ELR (cell line): Measurements from ENCODE around the gene TFAP2A.

Experiments
- DNase-seq: peaks from one replicate; pipeline ENCODE4 v3.0.0-alpha.2; 2015; ENCODE audit warnings: low read depth

The TFAP2A gene

DNA sequence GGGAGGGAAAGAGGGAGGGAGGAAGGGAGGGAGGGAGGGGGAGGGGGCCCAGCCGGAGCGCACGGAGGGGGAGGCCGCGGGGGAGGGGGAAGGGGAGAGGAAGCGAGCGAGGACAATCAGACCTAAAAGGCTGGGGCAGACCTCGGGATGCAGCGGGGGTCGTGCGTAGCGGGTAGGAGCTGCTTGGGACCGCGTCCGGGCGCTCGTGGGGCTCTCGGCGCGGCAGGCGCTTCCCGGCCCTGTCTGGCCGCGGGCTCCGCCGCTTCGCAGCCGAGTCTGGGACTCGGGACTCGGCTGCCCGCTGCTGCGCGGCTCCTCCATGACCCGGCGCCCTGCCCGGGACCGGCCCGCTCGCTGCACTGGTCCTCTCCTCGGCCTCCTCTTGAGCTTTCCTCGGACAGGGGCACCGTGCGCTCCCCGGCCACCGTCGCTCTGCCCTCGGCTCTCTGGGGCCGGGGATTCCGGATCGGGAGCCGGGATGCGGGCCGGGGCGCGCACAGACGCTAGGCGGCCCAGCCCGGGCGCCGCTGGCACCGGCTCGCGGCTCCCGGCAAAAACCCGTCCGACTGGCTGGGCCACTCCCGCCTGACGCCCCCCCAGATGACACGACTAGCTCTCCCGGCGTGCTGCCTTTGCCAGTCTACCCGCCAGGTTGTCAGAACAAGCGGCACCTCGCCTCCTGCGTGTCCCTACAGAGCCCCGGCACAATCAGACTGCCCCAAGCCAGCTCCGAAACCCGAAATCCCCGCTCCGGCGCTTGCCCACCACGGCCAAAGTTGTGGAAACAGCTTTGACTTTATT, 2.2 kb downstream of the TFAP2A start:
- peak; percentile 62 for DNase-seq

DNA sequence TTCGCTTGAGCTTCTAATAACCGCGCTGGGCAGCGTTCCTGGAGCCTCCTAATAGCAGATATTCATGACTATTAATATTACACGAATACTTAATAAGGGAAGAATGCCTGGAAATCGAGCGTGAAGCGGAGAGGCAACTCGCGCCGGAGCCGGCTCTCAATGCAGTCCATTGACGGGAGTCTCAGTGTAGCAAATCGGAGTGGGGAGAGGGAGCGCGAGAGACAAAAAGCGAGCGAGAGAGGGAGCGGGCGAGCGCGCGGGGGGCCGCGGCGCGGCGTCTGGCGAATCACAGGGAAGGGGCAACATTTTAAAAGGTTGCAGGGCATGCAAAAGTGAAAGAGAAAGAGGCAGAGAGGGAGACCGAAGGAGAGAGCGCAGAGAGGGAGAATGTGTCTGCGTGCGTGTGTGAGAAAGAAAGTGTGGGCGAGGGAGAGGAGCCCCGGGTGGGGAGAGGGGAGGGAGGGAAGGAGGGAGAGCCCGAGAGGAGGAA, 2.9 kb downstream of the TFAP2A start:
- peak; percentile 95 for DNase-seq

DNA sequence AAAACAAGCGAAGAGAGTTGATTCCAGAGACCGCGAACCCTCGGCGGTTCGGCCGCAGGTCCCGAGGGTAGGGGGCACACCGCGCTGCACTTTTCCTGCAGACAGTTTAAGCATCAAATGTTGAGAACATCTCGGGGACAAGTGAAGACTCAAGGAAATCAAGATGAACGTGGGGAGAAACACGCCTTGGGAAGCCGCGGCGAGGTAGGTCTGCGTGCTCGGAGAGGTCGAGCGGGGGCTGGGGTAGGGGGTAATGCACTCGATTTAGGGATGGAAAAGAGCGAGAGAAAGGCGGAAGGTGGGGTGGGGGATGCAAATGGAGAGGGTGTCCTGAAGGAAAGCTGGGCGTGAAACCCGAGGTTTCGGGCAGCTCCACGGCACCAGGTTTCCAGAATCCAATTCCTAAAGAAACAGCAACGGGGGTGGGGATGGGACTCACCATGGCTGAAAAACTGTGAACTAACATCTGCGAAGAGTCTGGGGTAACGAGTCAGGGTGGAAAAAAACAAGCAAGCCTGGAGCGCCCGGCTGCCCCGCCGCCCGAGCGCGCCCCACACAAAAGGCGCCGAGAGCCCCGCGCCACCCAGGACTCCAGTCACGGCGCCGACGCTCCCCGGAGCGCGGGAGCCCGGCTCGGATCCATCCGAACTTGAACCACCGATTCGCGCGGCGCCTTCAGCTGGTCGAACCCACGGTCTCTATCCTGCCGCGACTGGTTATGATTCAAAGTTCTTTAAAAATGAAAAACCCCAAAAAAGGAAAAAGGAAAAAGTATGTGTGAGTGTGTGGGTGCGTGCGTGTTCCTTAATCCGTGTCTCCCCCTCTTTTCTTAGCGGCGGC, 3.5 kb downstream of the TFAP2A start:
- no peak for DNase-seq

DNA sequence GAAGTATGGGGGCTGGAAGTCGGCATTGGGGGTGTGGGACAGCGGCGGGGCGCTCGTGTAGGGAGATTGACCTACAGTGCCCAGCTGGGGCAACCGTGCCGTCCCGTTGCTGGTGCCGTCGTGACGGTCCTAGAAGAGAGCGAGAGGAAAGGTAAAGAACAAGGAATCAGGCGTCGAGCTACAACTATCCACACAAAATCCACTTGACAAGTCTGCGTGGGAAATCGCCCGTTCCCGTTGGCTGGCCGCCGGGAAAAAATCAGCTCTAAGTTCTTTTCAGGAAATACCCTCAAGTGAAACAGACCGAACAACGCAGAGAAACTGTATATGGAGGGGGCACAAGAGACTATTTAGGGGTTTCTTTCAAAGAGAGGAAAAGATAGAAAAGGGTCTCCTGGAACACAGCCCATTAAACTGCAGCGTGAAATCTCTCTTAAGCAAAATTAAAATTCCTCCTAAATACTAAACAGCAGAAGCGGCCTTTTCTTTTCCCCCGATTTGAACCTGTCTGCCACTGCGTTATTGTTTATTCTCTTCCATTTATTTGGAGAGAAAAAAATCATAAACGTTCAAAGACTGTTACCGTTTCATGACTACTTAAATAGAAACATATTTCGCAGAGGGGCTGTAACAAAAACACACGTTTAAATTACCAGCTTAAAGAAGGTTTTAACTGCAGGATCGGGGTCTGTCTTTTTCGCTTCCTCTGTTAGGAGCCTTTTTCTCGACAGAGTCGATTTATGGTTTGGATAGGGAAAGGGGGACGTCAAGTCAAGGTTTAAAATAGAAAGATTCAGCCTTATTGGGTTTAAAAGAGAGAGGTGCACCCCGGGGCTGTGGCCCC, 4.4 kb downstream of the TFAP2A start:
- peak; percentile 46 for DNase-seq

DNA sequence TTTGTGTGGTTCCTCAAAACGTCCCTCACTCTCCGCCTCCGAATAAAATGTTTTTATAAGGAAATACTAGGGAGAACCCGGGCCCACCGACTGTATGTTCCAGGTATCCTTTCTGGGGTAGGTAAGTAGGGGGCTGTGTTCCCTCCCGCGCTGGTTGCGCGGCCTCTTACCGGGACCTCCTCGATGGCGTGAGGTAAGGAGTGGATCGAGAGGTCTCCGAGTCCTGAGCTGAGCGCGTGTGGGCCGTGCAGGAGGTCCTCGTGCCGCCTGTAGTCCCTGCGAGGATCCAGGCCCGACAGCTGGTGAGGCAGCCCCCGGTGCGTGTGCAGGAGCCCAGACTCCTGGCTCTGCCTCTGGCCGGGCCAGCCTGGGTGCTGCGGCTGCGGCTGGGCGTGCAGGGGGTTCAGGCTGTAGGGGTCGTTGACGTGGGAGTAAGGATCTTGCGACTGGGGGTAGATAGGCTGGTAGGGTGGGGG, 5.1 kb downstream of the TFAP2A start:
- DNase-seq, result peak; percentile 53

DNA sequence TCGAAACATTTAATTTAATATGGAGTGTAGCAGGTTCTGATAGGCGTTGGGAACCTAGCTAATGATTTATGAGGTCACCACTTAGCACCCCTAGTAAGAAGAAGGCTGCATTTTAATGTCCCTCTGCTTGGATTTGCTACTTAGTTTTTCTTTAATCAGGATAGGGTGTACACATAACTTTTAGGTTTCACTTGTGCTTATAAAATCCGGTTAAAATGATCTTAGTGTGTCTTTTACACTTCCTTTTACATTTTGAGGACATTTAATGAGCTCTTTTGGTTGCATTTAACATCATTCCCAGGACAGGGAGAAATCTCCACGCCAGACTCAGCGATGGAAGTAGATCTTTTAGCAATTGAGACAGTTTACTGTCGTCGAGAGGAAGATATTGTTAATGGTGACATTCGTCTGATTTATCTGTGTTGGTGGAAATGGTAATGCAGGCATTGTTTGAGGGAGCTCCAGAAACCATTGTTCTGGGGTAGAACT, 5.6 kb downstream of the TFAP2A start:
- peak; percentile 56 for DNase-seq

DNA sequence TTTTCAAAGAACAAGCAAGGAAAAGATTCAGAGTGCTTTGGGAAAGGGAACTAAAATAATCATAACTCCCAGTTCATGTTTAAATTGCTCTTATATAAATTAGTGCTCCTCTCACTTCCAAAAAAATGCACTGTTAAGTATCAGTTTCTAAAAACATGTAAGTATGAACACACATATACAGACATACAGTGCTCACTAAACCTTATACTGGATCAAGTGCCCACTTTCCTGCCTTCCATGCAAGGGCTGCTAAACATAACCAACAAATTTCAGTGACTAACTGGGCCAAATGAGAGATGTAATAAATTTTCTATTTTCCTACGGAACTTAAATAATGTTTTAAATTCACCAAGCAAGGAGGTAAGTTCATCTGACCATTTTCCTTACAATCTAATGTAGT, 6.4 kb downstream of the TFAP2A start:
- DNase-seq, result no peak

DNA sequence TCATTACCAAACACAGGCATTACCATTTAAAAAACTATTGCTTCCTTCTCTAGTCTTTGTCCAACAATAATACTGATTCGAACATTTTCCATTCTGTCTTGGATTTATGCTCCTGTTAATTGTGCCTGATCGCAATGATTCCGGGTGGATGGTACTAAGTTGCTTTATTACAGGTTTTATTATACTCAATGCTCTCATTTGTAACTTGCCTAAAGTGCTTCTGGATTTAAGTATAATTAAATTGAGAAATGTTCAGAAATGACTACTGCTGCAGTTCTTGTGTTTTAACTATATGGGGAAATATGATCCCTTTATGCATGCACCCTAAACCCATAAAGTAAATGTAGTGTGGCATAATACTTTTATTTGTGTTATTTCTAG, 7.2 kb downstream of the TFAP2A start:
- no peak for DNase-seq

DNA sequence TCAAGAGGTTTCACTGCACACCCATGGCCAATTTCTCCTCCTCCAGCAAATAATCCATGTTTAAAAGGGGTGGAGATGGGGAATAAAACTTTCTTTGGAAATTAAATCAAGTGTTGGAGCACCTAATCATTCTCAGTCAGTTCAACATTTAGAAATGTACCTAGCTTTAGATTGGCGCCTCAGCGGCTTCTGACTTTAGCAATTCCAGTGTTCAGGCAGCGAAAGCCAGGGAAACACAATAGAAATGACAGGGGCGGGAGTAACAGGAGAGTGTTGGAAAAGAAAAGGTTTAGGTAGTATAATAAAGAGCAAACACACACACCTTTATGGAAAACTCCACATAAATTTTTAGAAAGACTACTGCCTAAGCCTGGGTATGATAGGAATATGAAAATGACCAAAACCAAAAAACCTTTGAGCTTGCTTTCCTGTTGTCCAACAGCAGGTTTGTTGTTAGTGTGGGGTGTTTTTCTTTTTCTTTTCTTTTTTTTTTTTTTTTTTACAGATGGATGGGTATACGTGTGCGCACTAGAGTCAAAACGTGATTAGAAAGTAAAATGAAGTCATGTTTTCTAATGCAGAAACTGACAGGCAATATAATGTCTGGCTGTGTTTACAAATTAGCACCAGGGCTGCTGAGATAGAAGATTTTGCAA, 7.7 kb downstream of the TFAP2A start:
- DNase-seq, result no peak

DNA sequence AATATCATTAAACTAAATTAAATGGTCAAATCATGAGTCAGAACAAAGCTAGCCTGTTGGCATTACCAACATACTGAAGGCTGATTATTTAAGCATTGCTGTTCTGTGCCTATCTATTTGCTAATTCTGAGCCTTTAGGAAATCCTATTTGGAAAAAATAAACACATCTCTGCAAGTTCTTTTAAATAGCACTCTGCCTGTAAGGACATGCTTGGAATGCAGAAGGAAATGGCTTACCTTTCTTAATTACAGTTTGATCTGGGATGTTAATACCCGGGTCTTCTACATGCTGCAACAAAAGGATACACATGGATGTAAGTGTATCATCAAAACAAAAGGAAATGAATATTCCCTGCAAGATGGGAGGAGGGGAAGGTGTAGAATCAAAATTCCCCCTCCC, 8.3 kb downstream of the TFAP2A start:
- DNase-seq, result peak; percentile 60

DNA sequence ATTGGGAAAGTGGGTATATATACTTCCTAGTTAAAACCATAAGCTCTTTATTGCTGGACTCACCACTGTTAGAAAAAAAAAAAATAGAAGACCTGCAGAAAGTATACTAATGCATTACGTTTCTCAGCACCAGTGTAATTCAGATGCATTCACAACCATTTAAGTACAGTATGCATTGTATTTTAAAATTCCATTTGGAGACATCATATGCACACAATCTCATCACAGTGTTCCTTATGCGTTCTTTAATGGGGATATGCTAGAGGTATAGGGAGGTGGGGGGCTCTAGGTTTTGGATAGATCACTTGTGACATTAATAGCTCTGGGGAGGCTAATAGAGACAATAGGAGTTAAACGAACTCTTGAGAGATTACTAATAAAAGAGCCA, 9.4 kb downstream of the TFAP2A start:
- DNase-seq, result peak; percentile 49

DNA sequence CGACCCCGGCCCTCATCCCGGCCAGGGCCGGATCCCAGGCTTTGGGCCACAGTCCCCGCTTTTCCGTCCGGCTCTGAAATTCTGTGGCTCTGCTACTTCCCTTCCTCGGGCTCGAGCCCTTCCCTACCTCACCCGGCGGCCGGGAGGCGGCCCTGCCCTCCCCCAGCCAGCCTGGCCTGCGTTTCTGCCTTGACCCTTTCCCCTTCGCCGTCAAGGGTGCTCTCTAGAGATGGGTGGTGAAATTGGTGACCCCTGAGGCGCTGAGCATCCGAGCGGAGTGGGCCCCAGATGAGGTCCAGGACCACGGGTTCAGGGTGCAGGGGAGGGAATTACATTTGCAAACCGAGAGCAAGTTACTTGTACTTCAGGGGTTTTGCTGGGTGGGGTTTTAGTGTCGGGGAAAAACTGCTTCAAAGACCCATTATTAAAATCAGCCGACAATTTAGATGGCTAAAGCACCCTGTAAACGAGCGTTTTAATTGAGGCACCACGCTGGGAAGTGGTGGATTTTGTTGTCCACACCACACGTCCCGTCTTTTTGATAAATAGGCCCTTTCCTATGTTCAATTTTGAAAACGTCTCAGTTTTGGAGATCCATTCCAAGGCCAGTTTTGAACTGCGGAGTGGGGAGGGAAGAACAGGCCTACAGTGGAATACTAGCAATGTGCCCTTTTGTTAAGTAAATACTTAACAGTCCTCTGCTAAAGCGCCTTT, 9.9 kb downstream of the TFAP2A start:
- DNase-seq, result peak; percentile 63

DNA sequence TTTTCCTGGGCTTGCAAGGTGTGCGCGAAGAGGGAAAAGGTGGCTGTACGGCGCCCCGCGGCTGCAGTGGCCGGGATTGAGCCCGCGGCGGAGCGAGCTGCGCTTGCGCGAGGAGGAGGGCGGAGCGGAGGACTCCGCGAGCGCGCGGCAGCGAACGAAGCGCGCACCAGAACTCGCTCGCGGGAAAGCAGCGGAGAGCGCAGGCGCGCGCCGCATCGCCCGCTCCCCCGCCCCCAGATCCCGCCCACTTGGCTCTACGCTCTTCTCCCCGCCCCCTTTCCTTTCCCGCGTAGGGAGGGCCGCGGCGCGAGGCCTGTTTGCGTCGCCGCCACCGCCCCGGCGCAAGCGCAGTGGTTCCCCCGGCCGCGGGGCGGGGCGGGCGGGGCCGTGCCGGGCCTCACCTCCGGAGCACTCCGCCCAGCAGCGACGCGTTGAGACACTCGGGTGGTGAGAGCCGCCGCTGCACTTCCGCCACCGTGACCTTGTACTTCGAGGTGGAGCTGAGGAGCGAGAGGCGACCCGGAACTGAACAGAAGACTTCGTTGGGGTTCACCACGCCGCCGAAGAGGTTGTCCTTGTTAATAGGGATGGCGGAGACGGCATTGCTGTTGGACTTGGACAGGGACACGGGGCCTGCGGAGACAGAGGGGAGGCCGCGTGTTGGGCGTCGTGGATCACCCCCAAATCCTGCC, 10.6 kb downstream of the TFAP2A start:
- DNase-seq, result peak; percentile 99

DNA sequence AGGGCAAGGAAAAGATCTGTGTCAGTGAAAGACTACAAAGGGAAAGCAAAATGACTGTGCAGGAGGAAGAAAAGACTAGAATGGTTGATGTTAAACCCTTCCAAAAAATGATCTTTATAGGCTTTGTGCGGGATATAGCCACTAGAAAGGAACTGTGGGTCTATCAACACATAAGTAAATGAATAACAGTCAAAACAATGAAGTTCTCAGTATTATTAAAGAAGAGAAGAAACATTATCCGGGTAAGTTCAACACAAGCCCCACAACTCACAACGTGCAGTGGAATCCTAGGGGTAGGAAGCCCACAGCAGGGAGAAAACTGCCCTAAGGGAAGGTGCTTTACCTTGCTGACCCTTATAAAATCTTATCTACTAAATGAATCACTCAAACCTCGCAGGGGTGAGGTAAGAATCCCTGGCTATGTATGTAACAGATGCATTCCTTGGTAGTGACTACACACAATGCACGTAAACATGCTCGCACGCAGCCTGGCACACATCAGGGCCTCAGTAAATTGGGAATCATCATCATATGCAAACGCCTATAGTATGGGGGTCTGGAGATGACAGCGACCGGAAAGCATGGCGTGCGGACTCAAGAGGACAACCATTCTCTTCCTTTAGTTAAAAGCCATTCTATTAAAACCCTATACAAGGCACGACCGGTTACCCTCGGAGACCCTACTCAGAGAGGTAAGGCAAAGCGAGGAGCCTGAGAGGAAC, 11.3 kb downstream of the TFAP2A start:
- DNase-seq, result peak; percentile 99

DNA sequence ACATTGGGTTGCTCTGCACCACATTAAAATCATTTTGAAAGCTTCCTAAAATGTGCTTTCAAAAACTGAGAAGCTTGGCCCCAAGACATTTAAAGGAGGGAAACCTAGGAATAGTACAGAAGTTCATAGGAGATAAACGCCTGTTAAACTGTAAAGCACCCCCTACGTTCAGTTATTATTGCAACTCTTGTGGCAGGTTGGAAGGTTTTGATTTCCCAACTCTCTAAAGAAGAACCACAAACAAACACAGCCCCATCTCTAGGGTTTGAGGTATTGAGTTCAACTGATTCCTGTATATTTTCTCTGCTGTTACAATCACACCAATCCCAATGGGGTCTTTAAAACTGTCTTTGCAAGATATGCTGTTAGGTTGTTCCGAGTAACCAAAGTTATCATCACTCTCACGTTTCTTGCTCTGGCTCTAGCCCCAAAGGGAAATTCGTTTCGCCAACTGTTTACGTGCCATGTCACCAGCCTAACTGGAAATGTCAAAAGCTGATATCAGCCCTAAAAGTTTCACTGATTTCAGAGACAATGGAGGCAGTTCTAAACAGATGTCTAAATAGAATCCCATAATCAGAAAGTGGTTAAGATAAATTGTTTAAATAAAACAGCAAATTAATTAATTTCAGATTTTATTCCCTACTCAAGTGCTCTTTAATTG, 12.1 kb downstream of the TFAP2A start:
- no peak for DNase-seq

DNA sequence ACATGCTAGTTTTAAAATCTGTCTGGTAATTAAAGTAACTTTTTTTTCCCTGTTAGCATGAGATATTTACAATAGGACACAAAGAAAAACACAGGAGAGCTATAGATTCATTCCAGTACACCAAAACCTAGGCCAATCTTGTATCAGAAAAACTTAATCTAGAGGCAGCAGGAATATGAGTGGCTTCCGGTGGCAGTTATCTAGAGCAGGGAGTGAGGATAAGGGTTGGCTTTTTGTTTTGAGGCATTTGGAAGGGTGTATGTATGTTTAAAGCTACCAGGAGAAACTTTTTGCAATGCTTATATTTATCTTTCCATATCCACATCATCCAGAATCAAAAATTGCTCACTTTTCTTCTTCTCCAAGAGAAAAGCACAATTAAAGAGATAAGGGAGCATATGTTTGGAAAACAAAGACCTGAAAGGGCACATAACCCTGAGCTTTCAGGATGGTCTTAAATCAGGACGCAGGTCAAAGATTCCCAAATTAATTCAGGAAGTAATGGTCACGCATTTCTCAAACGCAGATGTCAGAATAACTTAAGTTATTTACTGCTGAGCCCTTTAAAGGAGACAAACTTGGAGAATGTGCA, 13.1 kb downstream of the TFAP2A start:
- no peak for DNase-seq

DNA sequence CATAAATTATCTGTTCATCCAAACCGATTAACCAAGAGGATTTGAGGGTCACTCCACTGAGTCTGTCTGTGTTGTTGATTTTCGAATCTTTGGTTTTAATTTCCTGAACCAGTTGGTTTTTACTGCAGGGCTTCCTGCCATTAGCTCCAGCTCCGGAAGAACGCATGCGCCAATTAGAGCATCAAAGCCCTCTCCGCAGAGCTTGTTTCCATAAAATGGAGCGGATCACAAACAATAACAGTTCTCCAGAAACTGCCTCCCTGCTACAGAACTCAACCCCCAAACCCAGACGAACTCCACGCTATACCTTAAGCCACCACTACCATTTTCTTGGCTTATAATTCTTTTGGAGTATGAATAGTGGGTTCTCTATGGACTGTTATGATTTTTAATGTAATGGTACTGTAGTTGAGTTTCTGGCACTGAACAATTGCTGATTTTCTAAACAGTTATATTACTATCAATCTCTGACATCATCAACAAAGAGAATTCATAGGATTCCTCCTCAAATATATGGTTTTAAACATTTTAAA, 13.8 kb downstream of the TFAP2A start:
- DNase-seq, result no peak

DNA sequence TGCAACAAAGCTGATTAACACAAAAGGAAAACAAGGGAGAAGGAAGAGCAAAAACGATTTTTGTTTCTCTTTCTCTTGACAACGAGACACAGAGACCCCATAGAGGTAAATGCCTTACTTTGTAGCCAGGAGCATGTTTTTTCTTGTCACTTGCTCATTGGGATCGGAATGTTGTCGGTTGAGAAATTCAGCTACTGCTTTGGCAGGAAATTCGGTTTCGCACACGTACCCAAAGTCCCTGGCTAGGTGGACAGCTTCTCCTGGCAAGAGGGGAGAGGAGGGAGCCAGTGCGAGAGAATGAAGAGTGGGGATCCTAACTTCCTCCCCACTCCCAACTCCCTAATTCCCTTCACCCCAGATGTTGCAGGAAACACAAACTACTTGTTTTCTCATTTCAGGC, 14.5 kb downstream of the TFAP2A start:
- peak; percentile 77 for DNase-seq
